Right cardiac atrium (tissue), 5 donors: Measurements from ENCODE around the gene ELMO3. TPM values are rescaled to one million over a fixed set of nuclear protein-coding genes. Genes with fewer than 3 reads are reported as not detected.

ENCODE experiments used
- ATAC-seq, 2 donors: fragments of 200-7000 bp; cut with Tn5 transposase; one replicate each; pipeline versions ENCODE4 v1.8.0 to v1.9.1; 2020; ENCODE audit warnings: moderate library complexity in 2 of 2, mild to moderate bottlenecking in 1 of 2
- DNase-seq, 3 donors: peaks; one replicate each; pipeline ENCODE4 v3.0.0-alpha.2; 2020
- H3K27ac ChIP-seq: one replicate; pipeline ENCODE4 v1.5.1; 2013; ENCODE audit warnings: mild to moderate bottlenecking, low read length, control low read depth, moderate library complexity
- H3K27me3 ChIP-seq: one replicate; pipeline ENCODE4 v1.6.1; 2013; ENCODE audit not compliant: control insufficient read depth, insufficient read depth
- H3K4me1 ChIP-seq: one replicate; pipeline ENCODE4 v1.6.1; 2013; ENCODE audit warnings: low read length; ENCODE audit not compliant: control insufficient read depth, insufficient read depth
- H3K4me3 ChIP-seq: one replicate; pipeline ENCODE4 v1.5.1; 2013; ENCODE audit warnings: low read length, control low read depth
- H3K9me3 ChIP-seq: one replicate; pipeline ENCODE4 v1.6.1; 2013; ENCODE audit warnings: low read length; ENCODE audit not compliant: control insufficient read depth
- WGBS: extraction: QIAGEN DNeasy Blood & Tissue Kit; methylation state at CpG from one replicate; pipeline ENCODE4 v1.1.7; 2013; 5-methylcytosine and 5-hydroxymethylcytosine counted together
- intact Hi-C, 4 donors: fragments of 100-400 bp; cut with DNase I; formaldehyde crosslinking; loops; one replicate each; pipeline versions ENCODE4 v1.11.0 to v1.14.0; 2022 to 2023
- polyA plus RNA-seq: library from polyadenylated mRNA; stranded (reverse); fragments of 200-250 nt; gene quantifications from one replicate; pipeline ENCODE4 v1.2.3, GENCODE V29; 2013
- total RNA-seq, 4 donors: library from RNA; stranded (reverse); fragmentation: NEBNext Ultra II Directional; extraction: Animal tissue kit (Norgen Biotek cat#: 25700); gene quantifications; one replicate each; pipeline ENCODE4 v1.2.1, GENCODE V29; 2021
- donor health status: healthy with polysubstance abuse.
- donor health status: DM: no; HTN: yes; CAD: no.
- donor health status: DM: no; HTN: no; CAD: no.
- donor health status: DM: no; HTN: yes; CAD: no; lungs with severe emphysema.
- donor health status: DM: yes; HTN: yes; CAD: no.

The ELMO3 gene
- total and polyA plus RNA-seq, 5 donors = 0.51 to 0.85 (median 0.74) TPM

DNA sequence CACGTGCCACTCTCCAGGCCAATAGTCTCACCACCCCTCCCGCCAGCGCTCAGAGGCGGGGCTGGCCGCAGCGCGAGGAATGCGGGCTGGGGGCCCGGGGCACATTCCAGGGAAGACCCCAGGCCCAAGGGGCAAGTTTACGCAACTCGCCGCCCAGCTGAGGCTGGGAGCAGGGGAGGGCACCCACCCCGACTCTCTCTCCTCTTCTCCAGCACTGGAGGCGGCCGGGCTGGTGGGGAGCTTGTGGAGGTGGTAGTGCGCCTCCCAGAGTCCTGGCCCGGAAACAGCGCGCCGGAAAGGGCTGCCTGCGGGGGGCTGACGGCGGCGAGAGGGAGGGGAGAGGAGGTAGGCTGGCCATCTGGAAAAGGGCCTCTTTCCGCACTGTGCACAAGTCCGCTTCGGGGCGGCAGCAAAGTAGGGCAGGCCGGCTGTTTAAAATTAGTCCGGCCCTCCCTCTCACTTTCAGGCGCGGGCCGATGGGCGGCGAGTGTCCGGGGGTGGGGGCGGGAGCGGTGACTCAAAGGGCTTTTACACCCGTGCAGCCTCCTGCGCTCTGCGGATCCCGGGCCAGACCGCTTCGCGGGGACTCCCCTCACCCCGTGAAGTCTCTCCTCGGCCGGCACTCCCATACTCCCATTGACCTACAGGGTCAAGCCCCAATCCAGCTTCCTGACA is 47.3 kb downstream of the ELMO3 start:
- intact Hi-C loops = no loop called here
- Histone ChIP-seq H3K27ac (peak overlapping the region; percentile 93), H3K27me3 (no peaks in the 10 kb centered on the region), H3K9me3 (no peaks in the 10 kb centered on the region), H3K4me1 (peaks cover 26% of the 10 kb centered on the region), H3K4me3 (peak overlapping the region; percentile 56)
- DNase-seq = peak; percentile 81 to 94 (median 93)
- ATAC-seq = peak; percentile 51 to 56
- under 1% methylated on average over 48 of the region's 48 CpGs for WGBS

DNA sequence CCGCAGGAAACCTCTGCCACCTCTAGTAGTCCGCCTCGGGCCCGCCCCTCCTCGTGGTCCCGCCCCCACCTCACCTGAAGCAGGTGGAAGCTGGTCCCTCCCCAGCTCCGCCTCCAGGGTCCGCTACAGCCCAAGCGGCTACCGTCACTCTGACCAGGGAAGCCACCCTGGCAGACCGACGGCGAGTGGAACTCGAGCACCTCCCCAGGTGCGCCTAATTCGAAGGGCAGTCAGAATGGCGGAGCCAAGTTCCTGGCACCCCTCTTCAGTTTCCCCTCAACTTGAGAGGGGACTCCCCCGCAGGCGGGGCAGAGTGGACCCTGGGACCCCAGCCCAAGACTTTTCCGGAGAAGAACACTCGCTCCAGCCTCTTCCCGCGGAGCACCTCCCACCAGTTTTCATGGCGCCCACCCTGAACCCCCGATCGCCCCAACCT is 47.8 kb downstream of the ELMO3 start:
- intact Hi-C loops = no loop called here
- WGBS = under 1% methylated on average over 26 of the region's 26 CpGs
- Histone ChIP-seq H3K27me3 (no peaks in the 10 kb centered on the region), H3K4me3 (peak overlapping the region; percentile 56), H3K27ac (peak overlapping the region; percentile 93), H3K9me3 (no peaks in the 10 kb centered on the region), H3K4me1 (peaks cover 21% of the 10 kb centered on the region)
- peak in 1 of 2 donors; percentile 2 for ATAC-seq
- DNase-seq = no peak

DNA sequence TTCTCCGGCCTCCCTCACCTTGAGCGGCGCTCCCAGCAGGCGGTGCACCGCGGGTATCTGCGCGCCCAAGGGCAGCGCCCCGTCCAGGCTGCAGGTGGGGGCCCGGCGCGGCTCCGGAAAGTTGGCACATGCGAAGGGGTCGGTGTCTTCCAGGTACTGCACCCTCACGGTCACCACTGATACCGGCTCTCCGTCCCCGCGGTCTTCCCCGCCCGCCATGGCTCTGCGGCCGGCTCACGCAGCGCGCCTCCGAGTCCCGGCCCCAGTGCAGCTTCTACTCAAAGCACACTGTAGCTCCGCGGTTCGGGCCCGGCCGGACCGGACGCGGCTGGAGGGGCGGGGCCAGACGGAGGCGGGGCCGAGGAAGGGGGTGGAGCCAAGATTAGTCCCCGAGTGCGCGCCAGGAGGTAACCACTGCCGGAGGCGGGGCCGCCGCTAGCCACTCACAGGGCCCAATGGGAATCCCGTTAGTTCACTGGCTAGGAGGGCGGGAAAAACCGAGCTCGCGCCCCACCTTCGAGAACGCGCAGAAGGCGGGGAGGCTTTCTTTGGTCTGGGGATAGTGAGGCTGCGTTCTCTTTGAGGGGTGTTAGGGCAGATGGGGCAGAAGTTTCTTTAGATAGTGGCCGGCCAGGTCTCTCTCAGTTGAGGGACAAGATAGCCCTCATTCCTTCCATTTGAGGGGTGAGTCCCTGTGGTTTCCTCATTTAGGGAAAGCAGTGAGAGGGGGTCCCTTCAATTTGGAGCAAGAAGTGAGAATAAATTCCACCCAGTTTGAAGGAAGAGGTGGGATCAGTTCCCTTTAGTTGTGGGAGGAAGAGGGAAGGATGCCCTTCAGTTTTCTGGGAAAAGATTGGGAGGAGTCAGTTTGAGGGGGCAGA is 48.5 kb downstream of the ELMO3 start, which contains the start of gene FHOD1:
TSS of gene FHOD1 (minus strand) at position 290 of the 881 bp plus-strand sequence. CDS start at position 219, 71 bp downstream.
- Histone ChIP-seq H3K27me3 (no peaks in the 10 kb centered on the region), H3K27ac (peak within 1 kb of the TSS; percentile 93), H3K4me3 (peak within 1 kb of the TSS; percentile 58), H3K9me3 (no peaks in the 10 kb centered on the region), H3K4me1 (peaks cover 18% of the 10 kb centered on the region)
- intact Hi-C loops = no loop called here
- WGBS = under 1% methylated on average over 60 of the region's 60 CpGs
- ATAC-seq = peak; percentile 87 to 89
- peak; percentile 98 to 100 (median 99) for DNase-seq

DNA sequence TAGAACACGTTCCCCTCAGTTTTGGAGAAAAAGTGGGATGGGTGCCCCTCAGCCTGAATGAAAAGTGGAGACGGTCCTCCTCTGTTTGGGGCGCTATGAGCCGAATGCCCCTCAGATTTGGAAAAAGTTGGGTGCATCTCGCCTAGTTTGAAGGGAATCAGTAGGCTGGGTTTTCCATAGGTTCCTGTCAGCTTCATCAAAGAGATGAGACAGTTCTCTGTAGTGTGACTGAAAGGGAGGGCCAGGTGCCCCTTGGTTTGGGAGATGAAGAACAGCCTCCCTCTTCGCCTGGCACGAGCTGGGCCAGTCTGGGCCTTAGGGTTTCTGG is 49.1 kb downstream of the ELMO3 start:
- Histone ChIP-seq H3K27ac (no peak overlapping the region), H3K27me3 (no peaks in the 10 kb centered on the region), H3K4me1 (peaks cover 16% of the 10 kb centered on the region), H3K9me3 (no peaks in the 10 kb centered on the region), H3K4me3 (peak overlapping the region; percentile 58)
- intact Hi-C loops = no loop called here
- DNase-seq = no peak
- whole genome bisulfite sequencing = 5% methylated on average over 7 of the region's 7 CpGs
- no peak for ATAC-seq

DNA sequence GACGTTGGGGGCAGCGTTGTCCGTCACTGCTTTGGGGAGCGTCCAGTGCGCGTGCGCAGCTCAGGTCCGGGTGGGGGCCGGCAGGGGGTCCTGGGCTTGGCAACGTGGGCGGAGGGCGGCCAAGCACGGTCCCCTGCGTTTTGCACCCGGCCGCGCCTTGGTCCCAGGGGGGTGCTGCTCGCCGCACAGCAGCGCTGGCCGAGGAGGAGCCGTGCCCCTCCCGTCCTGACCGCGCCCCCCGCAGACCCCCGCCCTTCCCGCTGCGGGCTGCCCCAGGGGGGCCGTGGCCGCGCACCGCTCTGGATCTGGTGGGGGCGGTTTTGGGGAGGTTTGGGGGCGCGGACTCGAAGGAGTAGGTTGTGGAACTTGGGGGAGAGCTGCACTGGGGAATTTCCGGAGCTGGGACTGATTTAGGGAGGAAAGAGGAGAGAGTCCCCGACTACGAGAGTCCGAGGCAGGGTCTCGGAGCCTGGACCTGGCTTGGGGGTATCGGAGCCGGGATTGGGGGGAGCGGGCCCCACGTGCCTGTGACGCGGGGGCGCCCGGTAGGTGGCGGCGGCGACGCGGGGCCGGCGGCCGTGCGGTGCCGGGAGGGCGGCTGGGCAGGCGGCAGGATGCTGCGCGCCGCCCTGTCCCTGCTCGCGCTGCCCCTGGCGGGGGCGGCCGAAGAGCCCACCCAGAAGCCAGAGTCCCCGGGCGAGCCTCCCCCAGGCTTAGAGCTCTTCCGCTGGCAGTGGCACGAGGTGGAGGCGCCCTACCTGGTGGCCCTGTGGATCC is 49.7 kb downstream of the ELMO3 start, which contains the start of gene SLC9A5:
TSS of gene SLC9A5 (plus strand) at position 579 of the 777 bp plus-strand sequence. CDS start at position 615, 36 bp downstream.
- intact Hi-C loops = no loop called here
- Histone ChIP-seq H3K9me3 (no peaks in the 10 kb centered on the region), H3K27ac (no peak within 1 kb of the TSS), H3K4me3 (peak within 1 kb of the TSS; percentile 58), H3K27me3 (no peaks in the 10 kb centered on the region), H3K4me1 (peaks cover 12% of the 10 kb centered on the region)
- DNase-seq (peak; percentile 59 to 83 (median 79)), ATAC-seq (no peak)
- 1% methylated on average over 75 of the region's 75 CpGs for WGBS

DNA sequence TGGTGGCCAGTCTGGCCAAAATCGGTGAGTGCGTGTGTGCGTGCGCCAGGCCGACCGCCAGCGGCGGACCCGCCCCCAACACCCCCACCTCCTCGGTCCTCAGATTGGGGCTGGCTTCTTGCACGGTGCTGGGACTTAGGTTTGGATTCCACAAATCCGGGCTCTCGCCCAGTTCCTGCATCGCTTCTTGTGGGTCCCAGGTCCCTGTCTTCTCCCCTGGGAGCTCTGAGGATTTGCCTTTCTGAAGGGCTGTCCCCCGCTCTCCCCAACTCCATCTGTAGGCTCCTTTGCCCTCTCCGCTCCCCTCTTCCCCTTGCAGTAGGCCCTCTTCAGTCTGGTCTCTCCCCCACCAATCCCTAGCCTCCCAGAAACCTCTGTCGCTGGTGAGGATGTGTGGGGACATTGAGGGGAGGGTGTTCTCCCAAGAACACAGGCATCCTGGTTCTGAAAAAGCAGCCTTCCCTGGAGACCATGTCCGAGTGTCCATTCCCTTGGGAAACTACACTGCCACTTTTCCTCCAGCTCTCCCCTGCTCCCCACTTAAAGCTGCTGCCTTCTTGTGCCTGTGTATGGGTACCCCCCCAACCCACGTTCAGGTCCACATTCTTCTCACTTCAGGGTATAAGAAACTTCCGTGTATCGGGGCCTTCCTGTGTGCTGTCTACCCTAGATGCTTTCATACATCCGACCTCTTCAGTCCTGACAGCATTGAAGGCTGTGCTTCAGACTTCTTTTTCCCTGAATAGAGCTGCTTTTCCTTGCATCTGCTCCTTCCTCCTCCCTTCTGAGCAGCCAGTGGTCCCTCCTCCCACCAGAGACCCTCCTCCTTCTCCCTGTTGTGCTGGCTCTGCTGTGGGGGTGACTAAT is 50.5 kb downstream of the ELMO3 start:
- ATAC-seq (no peak), DNase-seq (peak; percentile 0 to 64 (median 63))
- Histone ChIP-seq H3K9me3 (no peaks in the 10 kb centered on the region), H3K27ac (no peak overlapping the region), H3K27me3 (no peaks in the 10 kb centered on the region), H3K4me1 (peaks cover 6% of the 10 kb centered on the region), H3K4me3 (peak overlapping the region; percentile 58)
- WGBS = 19% methylated on average over 22 of the region's 22 CpGs
- intact Hi-C loops = loop anchor here in 1 of 4 donors (10.0 kb wide), 1 partner anchor 145 kb away; the partner anchor contains the start of gene TPPP3

DNA sequence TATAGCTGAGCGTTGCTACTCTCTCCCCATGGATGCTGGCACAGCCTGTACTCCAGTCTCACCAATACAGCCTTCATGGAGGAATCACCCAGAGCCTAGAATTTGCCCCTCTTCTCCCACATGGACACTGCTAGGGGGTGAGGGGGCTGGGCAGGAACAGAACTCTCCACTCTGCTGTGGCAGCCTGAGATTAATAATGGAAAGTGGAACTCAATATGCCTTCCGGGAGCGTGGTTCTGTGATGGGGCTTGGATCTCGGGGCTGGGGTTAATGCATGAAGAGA is 51.1 kb downstream of the ELMO3 start:
- Histone ChIP-seq H3K4me3 (no peak overlapping the region), H3K27me3 (no peaks in the 10 kb centered on the region), H3K9me3 (no peaks in the 10 kb centered on the region), H3K27ac (no peak overlapping the region), H3K4me1 (peaks cover 2% of the 10 kb centered on the region)
- DNase-seq (peak in 1 of 3 donors; percentile 5), ATAC-seq (no peak)
- 76% methylated on average over 4 of the region's 4 CpGs for WGBS
- intact Hi-C loops = loop anchor here in 1 of 4 donors (10.0 kb wide), 1 partner anchor 145 kb away; the partner anchor contains the start of gene TPPP3

DNA sequence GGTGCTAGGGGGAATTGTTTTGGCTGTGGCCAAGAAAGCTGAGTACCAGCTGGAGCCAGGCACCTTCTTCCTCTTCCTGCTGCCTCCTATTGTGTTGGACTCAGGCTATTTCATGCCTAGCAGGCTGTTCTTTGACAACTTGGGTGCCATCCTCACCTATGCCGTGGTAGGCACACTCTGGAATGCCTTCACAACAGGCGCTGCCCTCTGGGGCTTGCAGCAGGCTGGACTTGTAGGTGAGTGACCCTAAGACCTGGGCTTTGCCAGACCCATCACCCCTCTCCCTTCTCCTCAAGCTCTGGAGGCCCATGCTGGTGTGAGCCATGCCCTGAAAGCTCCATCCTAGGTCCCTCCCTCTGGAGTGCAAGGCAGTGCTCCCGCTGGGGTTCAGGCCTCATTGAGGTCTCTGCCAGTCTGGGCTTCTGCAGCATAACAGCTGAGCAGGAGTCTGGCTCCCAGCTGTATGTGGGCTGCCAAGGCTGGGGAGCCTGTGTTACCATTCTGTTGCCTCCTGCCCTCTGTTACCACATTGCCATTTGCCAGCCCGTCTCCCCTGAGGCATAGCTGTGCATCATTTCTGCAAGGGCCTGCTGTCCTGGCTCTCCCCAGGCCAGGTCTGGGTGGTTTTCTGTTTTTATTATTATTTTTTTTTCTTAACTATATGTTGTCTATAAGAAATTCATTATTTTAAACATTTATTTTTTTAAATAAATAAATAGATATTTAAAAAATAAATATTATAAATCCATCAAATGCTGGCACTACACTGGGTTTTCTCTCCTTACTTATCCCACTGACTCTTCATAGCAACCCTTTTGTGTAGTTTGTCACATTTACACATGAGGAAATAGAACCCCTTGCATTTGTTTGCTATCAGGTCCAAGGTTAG is 53.9 kb downstream of the ELMO3 start:
- ATAC-seq = no peak
- 88% methylated on average over 4 of the region's 4 CpGs for WGBS
- Histone ChIP-seq H3K4me3 (no peak overlapping the region), H3K4me1 (no peaks in the 10 kb centered on the region), H3K9me3 (no peaks in the 10 kb centered on the region), H3K27me3 (no peaks in the 10 kb centered on the region), H3K27ac (no peak overlapping the region)
- peak in 1 of 3 donors; percentile 20 for DNase-seq
- intact Hi-C loops = loop anchor here in 1 of 4 donors (10.0 kb wide), 1 partner anchor 142 kb away; the partner anchor contains the start of gene TPPP3
